Thyroid gland (tissue), 4 donors: ENCODE results near the gene DLGAP1.

Experiments used
- CTCF ChIP-seq, 6 experiments: fragments of 200-600 bp in 3 of 6; fragments of 450-650 bp in 3 of 6; sonication (generic) in 3 of 6; IDR thresholded peaks; one replicate each; pipeline ENCODE4 v1.5.1; 2016 to 2019; ENCODE audit warnings: antibody characterized with exemption in 6 of 6, mild to moderate bottlenecking in 2 of 6, inconsistent platforms in 1 of 6, moderate library complexity in 1 of 6
- POLR2A ChIP-seq, 2 donors: fragments of 450-650 bp; IDR thresholded peaks; one replicate each; pipeline ENCODE4 v1.6.1; 2017; ENCODE audit warnings: antibody characterized with exemption in 2 of 2, mild to moderate bottlenecking in 2 of 2, moderate library complexity in 1 of 2

- no peak for TF ChIP-seq POLR2A (IDR thresholded peaks at IDR 0.05)
- TF ChIP-seq CTCF (IDR thresholded peaks at IDR 0.05) = no peak
These were observed 206.4 kb downstream of the DLGAP1 start for GRCh38 chr18:4248686-4249085.
